IMR-90 (cell line): ENCODE measurements around the gene SPTY2D1. TPM values are rescaled to one million over a fixed set of nuclear protein-coding genes. Genes with fewer than 3 reads are reported as not detected.

Experiments
- ATAC-seq: fragments of 200-7000 bp; cut with Tn5 transposase; 2 replicates; pipeline ENCODE4 v1.9.1; 2020; ENCODE audit warnings: low read depth, mild to moderate bottlenecking, moderate library complexity
- BruUV-seq: library from RNA; stranded (reverse); fragments of 400-500 nt; replicated peaks from 2 replicates; lab custom pipeline; 2021; lab: Mats Ljungman, UMichigan
- CTCF ChIA-PET: fragments of 300-600 bp; formaldehyde crosslinking; extraction: SDS; loops from one replicate; lab custom pipeline; 2021; ENCODE audit warnings: antibody characterized with exemption; lab: Yijun Ruan, JAX
- POLR2A ChIA-PET: fragments of 300-600 bp; sonication (Branson Sonifier 250); formaldehyde crosslinking; loops from one replicate; lab custom pipeline; 2022; ENCODE audit warnings: antibody characterized with exemption; ENCODE audit not compliant: unreplicated experiment; lab: Charles Lee
- DNase-seq: peaks from one replicate; pipeline ENCODE4 v3.0.0; 2013
- H2AFZ ChIP-seq: replicated peaks from 2 replicates; pipeline ENCODE3; 2013; ENCODE audit warnings: low read length, mild to moderate bottlenecking; ENCODE audit not compliant: poor library complexity
- H2AK5ac ChIP-seq: 2 replicates; pipeline ENCODE4 v1.6.1; 2013; ENCODE audit warnings: low read depth, low read length, inconsistent platforms
- H2AK9ac ChIP-seq: replicated peaks from 2 replicates; pipeline ENCODE3; 2013; ENCODE audit warnings: mild to moderate bottlenecking, low read depth, low read length, moderate library complexity; ENCODE audit not compliant: poor library complexity
- H2BK120ac ChIP-seq: 2 replicates; pipeline ENCODE4 v1.6.1; 2013; ENCODE audit warnings: low read depth, low read length, inconsistent platforms
- H2BK15ac ChIP-seq: 3 replicates; pipeline ENCODE4 v1.6.1; 2013; ENCODE audit warnings: low read depth, low read length, inconsistent platforms
- H2BK20ac ChIP-seq: 2 replicates; pipeline ENCODE4 v1.6.1; 2013; ENCODE audit warnings: low read depth, mild to moderate bottlenecking, inconsistent platforms, low read length, moderate library complexity
- H2BK5ac ChIP-seq: 2 replicates; pipeline ENCODE4 v1.6.1; 2013; ENCODE audit warnings: mild to moderate bottlenecking, low read depth, low read length, inconsistent platforms; ENCODE audit not compliant: poor library complexity, severe bottlenecking
- H3K14ac ChIP-seq: replicated peaks from 2 replicates; pipeline ENCODE4 v1.6.1; 2013; ENCODE audit warnings: low read depth, low read length, inconsistent platforms
- H3K18ac ChIP-seq: 2 replicates; pipeline ENCODE4 v1.6.1; 2013; ENCODE audit warnings: low read depth, low read length, control low read depth
- H3K23ac ChIP-seq: 2 replicates; pipeline ENCODE4 v1.6.1; 2013; ENCODE audit warnings: low read depth, low read length, inconsistent platforms
- H3K27ac ChIP-seq: 2 replicates; pipeline ENCODE4 v1.5.1; 2013; ENCODE audit warnings: mild to moderate bottlenecking, control low read depth, low read length; ENCODE audit not compliant: insufficient read depth
- H3K27me3 ChIP-seq: 2 replicates; pipeline ENCODE4 v1.6.1; 2013; ENCODE audit warnings: low read length; ENCODE audit not compliant: control insufficient read depth, insufficient read depth
- H3K36me3 ChIP-seq: 2 replicates; pipeline ENCODE4 v1.6.1; 2013; ENCODE audit warnings: low read length, mixed read lengths; ENCODE audit not compliant: control insufficient read depth, insufficient read depth
- H3K4ac ChIP-seq: 2 replicates; pipeline ENCODE4 v1.6.1; 2013; ENCODE audit warnings: low read depth, low read length, inconsistent platforms
- H3K4me1 ChIP-seq: 2 replicates; pipeline ENCODE4 v1.6.1; 2013; ENCODE audit warnings: low read length, mixed read lengths; ENCODE audit not compliant: control insufficient read depth, insufficient read depth
- H3K4me2 ChIP-seq: 2 replicates; pipeline ENCODE4 v1.6.1; 2013; ENCODE audit warnings: low read depth, mild to moderate bottlenecking, control low read depth, low read length, moderate library complexity
- H3K4me3 ChIP-seq: 2 replicates; pipeline ENCODE4 v1.5.1; 2013; ENCODE audit warnings: low read depth, mild to moderate bottlenecking, control low read depth, low read length, moderate library complexity; ENCODE audit not compliant: insufficient read depth
- H3K56ac ChIP-seq: 2 replicates; pipeline ENCODE4 v1.6.1; 2013; ENCODE audit warnings: low read length, inconsistent platforms; ENCODE audit not compliant: insufficient read depth; ENCODE audit errors: extremely low read depth
- H3K79me1 ChIP-seq, 2 experiments: 2 replicates each; pipeline ENCODE4 v1.6.1; 2013; ENCODE audit warnings: low read length in 2 of 2, inconsistent platforms in 1 of 2, low read depth in 1 of 2
- H3K9ac ChIP-seq: 2 replicates; pipeline ENCODE4 v1.6.1; 2013; ENCODE audit warnings: low read depth, low read length, control low read depth
- H3K9me1 ChIP-seq: 2 replicates; pipeline ENCODE4 v1.6.1; 2013; ENCODE audit warnings: low read length, inconsistent platforms; ENCODE audit not compliant: insufficient read depth
- H3K9me3 ChIP-seq: 2 replicates; pipeline ENCODE4 v1.6.1; 2013; ENCODE audit warnings: low read length; ENCODE audit not compliant: control insufficient read depth, insufficient read depth
- H4K20me1 ChIP-seq: 2 replicates; pipeline ENCODE4 v1.6.1; 2013; ENCODE audit warnings: low read length, inconsistent platforms; ENCODE audit not compliant: insufficient read depth
- H4K5ac ChIP-seq: 2 replicates; pipeline ENCODE4 v1.6.1; 2013; ENCODE audit warnings: mild to moderate bottlenecking, low read depth, low read length, control low read depth
- H4K8ac ChIP-seq, 2 experiments: 2 replicates each; pipeline ENCODE4 v1.6.1; 2013; ENCODE audit warnings: low read depth in 2 of 2, low read length in 2 of 2, control low read depth in 1 of 2, inconsistent platforms in 1 of 2
- H4K91ac ChIP-seq: 2 replicates; pipeline ENCODE4 v1.6.1; 2013; ENCODE audit warnings: low read depth, low read length, inconsistent platforms; ENCODE audit not compliant: insufficient read depth
- BHLHE40 ChIP-seq: fragments of 150-350 bp; IDR thresholded peaks from 2 replicates; pipeline ENCODE4 v1.6.1; 2016; ENCODE audit warnings: mild to moderate bottlenecking, low read depth, low read length
- CEBPB ChIP-seq: IDR thresholded peaks from 2 replicates; pipeline ENCODE4 v1.6.1; 2012; ENCODE audit warnings: low read depth, low read length, improper control_type of control experiment
- CHD1 ChIP-seq: IDR thresholded peaks from 2 replicates; pipeline ENCODE4 v1.6.1; 2012; ENCODE audit warnings: low read depth, low read length, improper control_type of control experiment
- FOS ChIP-seq: fragments of 150-350 bp; IDR thresholded peaks from 2 replicates; pipeline ENCODE4 v1.6.1; 2016; ENCODE audit warnings: low read depth, low read length
- MAFK ChIP-seq: IDR thresholded peaks from 2 replicates; pipeline ENCODE4 v1.6.1; 2012; ENCODE audit warnings: low read depth, low read length, improper control_type of control experiment
- MAZ ChIP-seq: IDR thresholded peaks from 2 replicates; pipeline ENCODE4 v1.6.1; 2012; ENCODE audit warnings: low read depth, mild to moderate bottlenecking, low read length, improper control_type of control experiment, moderate library complexity, borderline replicate concordance
- POLR2A ChIP-seq: IDR thresholded peaks from 2 replicates; pipeline ENCODE4 v1.6.1; 2012; ENCODE audit warnings: mild to moderate bottlenecking, low read depth, low read length
- RAD21 ChIP-seq: IDR thresholded peaks from 2 replicates; pipeline ENCODE4 v1.6.1; 2012; ENCODE audit warnings: low read length, improper control_type of control experiment
- RFX5 ChIP-seq: IDR thresholded peaks from 2 replicates; pipeline ENCODE4 v1.8.0; 2012; ENCODE audit warnings: low read depth, mild to moderate bottlenecking, low read length, moderate library complexity
- SMC3 ChIP-seq: fragments of 150-350 bp; IDR thresholded peaks from 2 replicates; pipeline ENCODE4 v1.6.1; 2016; ENCODE audit warnings: low read depth, mild to moderate bottlenecking, antibody characterized with exemption, low read length, moderate library complexity
- WGBS, 2 experiments: methylation state at CpG; one replicate each; pipeline versions ENCODE4 v1.1.5 to v1.1.7; 2013; ENCODE audit warnings: missing lambda C conversion rate in 2 of 2; ENCODE audit not compliant: insufficient read length in 1 of 2; ENCODE audit errors: extremely low coverage in 2 of 2; 5-methylcytosine and 5-hydroxymethylcytosine counted together
- dilution Hi-C: fragments of 300-500 bp; cut with HindIII; formaldehyde crosslinking; loops from one replicate; pipeline ENCODE4 v1.14.3; 2018; ENCODE audit warnings: low sequenced_read_pairs; ENCODE audit not compliant: unreplicated experiment
- in situ Hi-C: fragments of 300-500 bp; cut with MboI; formaldehyde crosslinking; loops from 3 replicates; pipeline ENCODE4 v1.14.3; 2019; ENCODE audit warnings: low sequenced_read_pairs, inconsistent platforms, mixed read lengths
- intact Hi-C: fragments of 100-400 bp; cut with micrococcal nuclease; formaldehyde crosslinking; loops from 2 replicates; pipeline ENCODE4 v1.10.0; 2022
- polyA plus RNA-seq, 3 experiments: library from polyadenylated mRNA; depleted of rRNA; stranded (reverse); fragments of >200 nt; gene quantifications; 2 replicates each; pipeline ENCODE4 v1.2.3, GENCODE V29; 2012; ENCODE audit warnings: low replicate concordance in 1 of 3
- total RNA-seq: library from RNA; depleted of rRNA; stranded (reverse); fragments of >200 nt; gene quantifications from 2 replicates; pipeline ENCODE4 v1.2.3, GENCODE V29; 2012
- TF ChIP-seq, protein P1 (sequence below): conservative IDR thresholded peaks from 2 replicates; pipeline ENCODE4 v1.5.1; 2012; ENCODE audit warnings: mild to moderate bottlenecking, low read depth, low read length, improper control_type of control experiment

Gene SPTY2D1
- total and polyA plus RNA-seq, 2 of the 4 experiments (the other 2 are of a cell fraction), result 10.3 to 36.6 TPM

DNA sequence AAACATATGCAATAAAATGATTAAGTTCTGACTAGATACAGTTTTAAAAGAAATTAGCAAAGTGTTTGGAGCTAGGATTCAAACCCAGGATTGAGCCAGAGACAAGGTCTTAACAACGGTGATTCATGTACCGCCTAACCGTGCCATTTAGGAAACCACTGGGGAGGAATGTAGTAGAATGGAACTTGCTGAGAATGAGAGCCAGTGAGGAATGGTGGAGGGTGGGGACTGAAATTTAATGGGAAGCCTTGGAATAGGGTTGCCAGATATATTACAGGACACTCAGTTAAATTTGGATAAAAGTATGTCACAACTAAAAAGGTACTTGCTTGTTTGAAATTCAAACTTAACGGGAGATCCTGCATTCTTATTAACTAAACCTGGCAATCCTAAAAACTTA, 34.0 kb upstream of the SPTY2D1 start:
- BruUV-seq, result no TSS peak
- Histone ChIP-seq H3K27me3 (peaks cover 2% of the 10 kb centered on the region; the same call in 1 of the 2 replicates), H3K23ac (no peak overlapping the region), H3K56ac (no peak overlapping the region), H3K4ac (no peak overlapping the region), H3K9ac (no peak overlapping the region), H3K79me1 (no peaks in the 10 kb centered on the region), H3K4me3 (no peak overlapping the region), H2BK5ac (no peak overlapping the region), H2BK120ac (no peak overlapping the region), H4K20me1 (no peaks in the 10 kb centered on the region), H2AK5ac (no peak overlapping the region), H4K91ac (no peak overlapping the region), H3K27ac (no peak overlapping the region), H2AK9ac (no peak overlapping the region), H3K4me2 (no peak overlapping the region), H2AFZ (no peak overlapping the region), H3K4me1 (no peaks in the 10 kb centered on the region), H4K8ac (no peak overlapping the region), H2BK15ac (no peak overlapping the region), H2BK20ac (no peak overlapping the region), H3K18ac (no peak overlapping the region), H3K36me3 (no peaks in the 10 kb centered on the region), H4K5ac (no peak overlapping the region), H3K14ac (no peak overlapping the region), H3K9me3 (no peaks in the 10 kb centered on the region), H3K9me1 (no peaks in the 10 kb centered on the region)
- WGBS, 2 experiments, result 100% methylated on average over 1 of the region's 4 CpGs; no CpG with 5 or more reads in 1 of the 2 experiments
- ChIA-PET CTCF (no interaction called here), POLR2A (no interaction called here)
- in situ Hi-C loops (no loop called here), dilution Hi-C loops (no loop called here), intact Hi-C loops (no loop called here)
- no peak for DNase-seq
- TF ChIP-seq, protein P1, sequence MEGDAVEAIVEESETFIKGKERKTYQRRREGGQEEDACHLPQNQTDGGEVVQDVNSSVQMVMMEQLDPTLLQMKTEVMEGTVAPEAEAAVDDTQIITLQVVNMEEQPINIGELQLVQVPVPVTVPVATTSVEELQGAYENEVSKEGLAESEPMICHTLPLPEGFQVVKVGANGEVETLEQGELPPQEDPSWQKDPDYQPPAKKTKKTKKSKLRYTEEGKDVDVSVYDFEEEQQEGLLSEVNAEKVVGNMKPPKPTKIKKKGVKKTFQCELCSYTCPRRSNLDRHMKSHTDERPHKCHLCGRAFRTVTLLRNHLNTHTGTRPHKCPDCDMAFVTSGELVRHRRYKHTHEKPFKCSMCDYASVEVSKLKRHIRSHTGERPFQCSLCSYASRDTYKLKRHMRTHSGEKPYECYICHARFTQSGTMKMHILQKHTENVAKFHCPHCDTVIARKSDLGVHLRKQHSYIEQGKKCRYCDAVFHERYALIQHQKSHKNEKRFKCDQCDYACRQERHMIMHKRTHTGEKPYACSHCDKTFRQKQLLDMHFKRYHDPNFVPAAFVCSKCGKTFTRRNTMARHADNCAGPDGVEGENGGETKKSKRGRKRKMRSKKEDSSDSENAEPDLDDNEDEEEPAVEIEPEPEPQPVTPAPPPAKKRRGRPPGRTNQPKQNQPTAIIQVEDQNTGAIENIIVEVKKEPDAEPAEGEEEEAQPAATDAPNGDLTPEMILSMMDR, result no peak
- TF ChIP-seq MAFK (no peak), CEBPB (no peak), BHLHE40 (no peak), SMC3 (no peak), POLR2A (no peak), MAZ (no peak), RAD21 (no peak), FOS (no peak), CHD1 (no peak), RFX5 (no peak)
- ATAC-seq, result no peak
